KOPT-K1 (cell line): ENCODE measurements around the gene MN1.

Source experiments
- H3K27ac ChIP-seq: fragments of 200-600 bp; sonication (generic); 2 replicates; pipeline ENCODE4 v1.5.1; 2016; ENCODE audit warnings: antibody characterized with exemption, mild to moderate bottlenecking, low read depth, low read length; ENCODE audit not compliant: poor library complexity, severe bottlenecking
- H3K36me3 ChIP-seq: fragments of 200-600 bp; sonication (generic); 2 replicates; pipeline ENCODE4 v1.5.1; 2017; ENCODE audit warnings: antibody characterized with exemption, mild to moderate bottlenecking, low read length, moderate library complexity; ENCODE audit not compliant: insufficient read depth
- H3K9me3 ChIP-seq: fragments of 200-600 bp; sonication (generic); 2 replicates; pipeline ENCODE4 v1.5.1; 2017; ENCODE audit warnings: antibody characterized with exemption, low read length, mild to moderate bottlenecking; ENCODE audit not compliant: insufficient read depth, poor library complexity, severe bottlenecking

Gene MN1

GRCh38 chr22:27786291-27786932 lies 15.1 kb downstream of the MN1 start:
- no peaks in the 10 kb centered on the region for H3K36me3 ChIP-seq
- no peak overlapping the region for H3K27ac ChIP-seq
- H3K9me3 ChIP-seq, result no peaks in the 10 kb centered on the region

- Histone ChIP-seq H3K36me3 (no peaks in the 10 kb centered on the region), H3K27ac (no peak overlapping the region), H3K9me3 (no peaks in the 10 kb centered on the region)
These were observed 15.7 kb downstream of the MN1 start for GRCh38 chr22:27785831-27786230.

GRCh38 chr22:27784120-27784475 lies 17.5 kb downstream of the MN1 start:
- Histone ChIP-seq H3K36me3 (no peaks in the 10 kb centered on the region), H3K9me3 (no peaks in the 10 kb centered on the region), H3K27ac (no peak overlapping the region)

GRCh38 chr22:27783436-27784119 lies 18.0 kb downstream of the MN1 start:
- no peak overlapping the region for H3K27ac ChIP-seq
- H3K36me3 ChIP-seq, result no peaks in the 10 kb centered on the region
- H3K9me3 ChIP-seq, result no peaks in the 10 kb centered on the region

DNA sequence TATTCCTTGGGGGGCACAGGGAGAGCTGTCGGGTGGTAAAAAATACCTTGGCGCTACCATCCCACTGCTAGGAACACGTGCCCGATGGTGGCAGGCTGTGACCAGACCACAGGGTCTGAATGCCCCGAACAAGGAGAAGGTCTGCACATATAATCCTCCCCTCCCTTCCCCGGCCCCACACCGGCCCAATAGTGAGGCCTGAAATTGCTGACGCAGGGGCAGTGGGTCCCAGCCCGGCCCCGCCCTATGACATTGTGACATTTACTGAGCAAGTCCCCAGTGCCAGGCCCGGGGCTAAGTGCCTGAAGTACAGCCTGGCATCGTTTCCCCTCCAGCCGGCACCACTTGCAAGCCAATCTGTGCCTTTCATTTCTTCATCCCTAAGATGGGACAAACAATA lies 19.5 kb downstream of the MN1 start:
- Histone ChIP-seq H3K36me3 (no peaks in the 10 kb centered on the region), H3K27ac (no peak overlapping the region)

DNA sequence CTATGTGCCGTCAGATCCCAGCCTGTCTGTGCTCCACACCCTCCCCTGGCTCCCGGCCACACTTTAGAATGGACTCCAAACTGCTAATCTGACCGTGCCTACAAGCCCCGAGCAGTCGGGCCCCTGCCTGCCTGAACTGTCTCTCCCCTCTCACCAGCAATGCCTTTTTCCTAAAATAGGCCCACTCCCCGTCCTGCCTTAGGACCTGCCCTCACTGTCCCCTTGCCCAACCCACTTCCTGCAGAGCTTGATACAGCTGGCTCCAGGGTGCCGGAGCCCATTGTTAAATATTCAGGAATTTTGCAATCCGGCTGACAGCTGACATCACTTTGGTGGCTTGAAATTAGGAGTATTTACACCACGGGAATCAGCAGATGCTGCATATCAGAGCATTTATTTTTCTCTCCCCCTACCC lies 21.4 kb downstream of the MN1 start:
- Histone ChIP-seq H3K9me3 (no peaks in the 10 kb centered on the region), H3K27ac (no peak overlapping the region), H3K36me3 (no peaks in the 10 kb centered on the region)

More for the DNA sequence above, 19.5 kb downstream of the MN1 start:
- H3K9me3 ChIP-seq, result no peaks in the 10 kb centered on the region

DNA sequence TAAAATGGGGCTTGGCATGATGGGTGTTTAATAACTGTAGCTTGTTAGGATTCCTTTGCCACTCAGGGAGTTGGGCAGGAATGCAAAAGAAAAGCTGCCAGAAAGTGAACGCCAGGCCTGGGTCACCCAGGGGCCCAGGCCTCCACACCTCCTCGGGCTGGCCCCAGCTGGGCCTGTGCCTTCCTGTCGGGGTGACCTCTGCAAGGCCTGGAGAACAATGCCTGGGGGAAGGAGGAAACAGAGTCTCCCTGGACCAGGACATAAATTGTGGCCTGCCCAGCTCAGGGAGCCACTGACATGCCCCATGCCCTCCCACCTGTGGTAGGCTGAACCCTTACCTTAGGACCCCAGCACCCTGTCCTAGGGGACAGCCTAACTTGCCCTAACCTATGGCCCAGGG lies 21.9 kb downstream of the MN1 start:
- Histone ChIP-seq H3K36me3 (no peaks in the 10 kb centered on the region), H3K27ac (no peak overlapping the region), H3K9me3 (no peaks in the 10 kb centered on the region)

GRCh38 chr22:27778294-27779090 lies 23.1 kb downstream of the MN1 start:
- H3K9me3 ChIP-seq, result no peaks in the 10 kb centered on the region
- no peak overlapping the region for H3K27ac ChIP-seq
- no peaks in the 10 kb centered on the region for H3K36me3 ChIP-seq

DNA sequence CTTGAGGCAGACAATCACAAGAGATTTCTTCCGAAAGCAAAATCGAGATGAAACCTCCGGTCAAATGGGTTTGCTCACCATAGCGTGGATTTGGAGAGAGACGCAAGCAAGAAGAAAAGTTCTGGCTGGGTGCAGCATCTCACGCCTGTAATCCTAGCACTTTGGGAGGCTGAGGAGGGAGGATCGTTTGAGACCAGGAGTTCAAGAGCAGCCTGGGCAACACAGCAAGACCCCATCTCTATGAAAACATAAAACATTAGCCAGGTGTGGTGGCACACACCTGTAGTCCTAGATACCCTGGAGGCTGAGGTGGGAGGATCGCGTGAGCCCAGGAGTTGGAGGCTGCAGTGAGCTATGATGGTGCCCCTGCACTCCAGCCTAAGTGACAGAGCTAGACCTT lies 24.4 kb downstream of the MN1 start:
- H3K9me3 ChIP-seq, result no peaks in the 10 kb centered on the region
- H3K27ac ChIP-seq, result no peak overlapping the region
- no peaks in the 10 kb centered on the region for H3K36me3 ChIP-seq

GRCh38 chr22:27776650-27776958 lies 25.0 kb downstream of the MN1 start:
- H3K27ac ChIP-seq, result no peak overlapping the region
- H3K36me3 ChIP-seq, result no peaks in the 10 kb centered on the region
- no peaks in the 10 kb centered on the region for H3K9me3 ChIP-seq

DNA sequence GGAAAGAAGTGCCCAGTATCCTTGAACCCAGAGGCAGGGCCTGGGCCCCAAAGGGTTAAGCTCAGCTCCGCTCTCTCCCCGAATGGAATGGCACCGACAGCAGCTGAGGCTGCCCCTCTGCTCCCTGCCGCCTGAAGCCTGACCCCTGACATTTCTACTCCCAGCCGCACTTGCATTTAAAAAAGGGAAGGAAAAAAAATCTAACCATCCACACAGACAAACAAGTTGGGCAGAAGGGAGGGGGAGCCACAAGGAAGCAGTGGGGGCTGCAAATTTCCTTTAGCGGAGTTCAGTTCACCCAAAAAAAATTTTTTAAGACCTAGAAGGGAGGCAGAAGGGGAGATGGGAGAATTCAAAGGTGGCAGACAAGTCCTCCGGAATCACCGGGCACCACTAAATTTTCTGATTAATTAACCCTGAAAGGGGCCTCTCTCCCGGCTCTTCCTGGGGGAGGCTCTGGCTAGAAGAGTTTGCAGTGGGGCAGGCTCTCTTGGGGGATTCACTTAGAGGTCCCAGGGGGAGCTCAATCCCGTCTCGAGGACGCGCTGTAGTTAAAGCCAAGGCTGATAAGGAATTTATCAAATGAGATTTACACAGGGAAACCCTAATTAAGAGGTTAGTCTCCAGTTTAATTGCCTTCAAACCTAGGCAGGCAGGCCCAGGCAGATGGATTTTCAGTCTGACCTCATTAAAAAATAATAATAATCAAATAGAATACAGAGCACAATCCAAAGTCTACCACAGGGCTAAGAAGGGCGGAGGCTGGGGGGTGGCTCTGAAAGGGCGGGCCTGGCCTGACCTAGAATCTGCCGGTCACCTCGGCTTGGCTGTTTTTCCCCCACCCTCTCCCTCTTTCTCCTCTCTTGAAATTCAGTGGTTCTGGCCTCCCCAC lies 25.6 kb downstream of the MN1 start:
- Histone ChIP-seq H3K36me3 (no peaks in the 10 kb centered on the region), H3K27ac (no peak overlapping the region), H3K9me3 (no peaks in the 10 kb centered on the region)

DNA sequence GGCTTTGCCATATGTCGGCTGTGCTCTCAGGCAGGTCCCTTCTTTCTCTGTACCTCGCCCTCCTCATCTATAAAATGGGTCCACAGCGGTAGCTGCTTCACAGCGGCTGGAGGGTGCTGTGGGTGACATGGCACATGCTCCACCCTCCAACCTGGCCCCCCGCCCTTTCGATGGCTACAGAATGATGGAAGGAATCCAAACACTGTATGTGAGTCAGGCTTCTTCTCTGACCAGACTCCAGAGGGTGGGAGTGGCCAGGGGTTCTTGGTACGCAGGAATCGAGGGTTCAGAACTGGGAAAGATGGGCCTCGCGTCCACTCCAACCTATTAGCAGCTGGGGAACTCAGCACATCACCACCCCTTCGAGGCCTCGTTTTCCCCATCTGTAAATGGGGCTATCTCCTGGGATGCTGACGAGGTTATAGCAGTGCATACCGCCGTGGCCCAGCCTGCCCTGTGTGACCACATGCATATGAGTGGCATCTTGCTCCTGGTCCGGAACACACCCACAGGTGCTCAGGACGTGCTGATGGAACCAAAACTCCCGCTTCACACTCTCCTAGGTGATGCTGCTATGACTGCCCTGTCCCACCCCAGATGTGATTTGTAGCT lies 26.4 kb downstream of the MN1 start:
- Histone ChIP-seq H3K9me3 (no peaks in the 10 kb centered on the region), H3K27ac (no peak overlapping the region), H3K36me3 (no peaks in the 10 kb centered on the region)

DNA sequence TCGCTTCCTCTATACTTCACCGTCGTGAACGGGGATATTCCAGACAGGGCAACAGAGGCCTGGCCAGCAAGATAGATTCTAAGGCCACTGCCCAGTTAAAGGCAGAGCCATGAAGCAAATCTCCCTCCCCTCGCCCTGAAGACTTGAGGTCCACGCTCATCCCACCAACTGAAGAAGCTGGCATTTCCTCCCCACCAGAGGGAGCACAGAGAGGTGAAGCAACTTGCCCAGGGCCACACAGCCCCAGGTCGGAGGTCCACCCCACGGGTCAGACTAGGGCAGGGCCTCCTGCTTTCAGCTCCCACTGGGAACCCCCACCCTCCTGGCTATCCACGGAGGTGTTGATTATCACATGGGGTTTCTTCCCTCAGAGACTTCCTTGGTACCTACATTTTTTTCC lies 27.4 kb downstream of the MN1 start:
- Histone ChIP-seq H3K36me3 (no peaks in the 10 kb centered on the region), H3K27ac (no peak overlapping the region), H3K9me3 (no peaks in the 10 kb centered on the region)

GRCh38 chr22:27772984-27773498 lies 28.5 kb downstream of the MN1 start:
- no peaks in the 10 kb centered on the region for H3K36me3 ChIP-seq
- no peak overlapping the region for H3K27ac ChIP-seq
- H3K9me3 ChIP-seq, result no peaks in the 10 kb centered on the region
